GM12801 (cell line): ENCODE data around the gene MTA3.

Experiments used
- TF ChIP-seq, protein P1 (sequence below): IDR thresholded peaks from one replicate; pipeline ENCODE4 v1.5.1; 2011; ENCODE audit warnings: control low read depth; ENCODE audit not compliant: insufficient read length; ENCODE audit errors: extremely low read depth

The MTA3 gene

DNA sequence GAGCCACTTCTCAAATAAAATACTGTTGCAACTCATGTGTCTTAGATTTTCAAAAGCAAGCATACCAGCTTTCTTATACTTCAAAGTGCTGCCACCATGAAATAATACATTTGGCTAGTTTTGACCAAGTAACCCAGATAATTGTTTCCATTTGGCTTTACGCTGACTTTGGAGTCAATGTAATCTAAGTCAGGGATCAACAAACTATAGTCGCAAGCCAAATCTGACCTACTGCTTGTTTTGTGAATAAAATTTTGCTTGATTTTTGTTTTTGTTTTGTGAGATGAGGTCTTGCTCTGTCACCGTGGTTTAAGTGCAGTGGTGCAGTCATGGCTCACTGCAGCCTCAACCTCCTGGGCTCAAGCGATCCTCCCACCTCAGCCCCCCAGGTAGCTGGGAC is 130.5 kb downstream of the MTA3 start:
- TF ChIP-seq, protein P1, sequence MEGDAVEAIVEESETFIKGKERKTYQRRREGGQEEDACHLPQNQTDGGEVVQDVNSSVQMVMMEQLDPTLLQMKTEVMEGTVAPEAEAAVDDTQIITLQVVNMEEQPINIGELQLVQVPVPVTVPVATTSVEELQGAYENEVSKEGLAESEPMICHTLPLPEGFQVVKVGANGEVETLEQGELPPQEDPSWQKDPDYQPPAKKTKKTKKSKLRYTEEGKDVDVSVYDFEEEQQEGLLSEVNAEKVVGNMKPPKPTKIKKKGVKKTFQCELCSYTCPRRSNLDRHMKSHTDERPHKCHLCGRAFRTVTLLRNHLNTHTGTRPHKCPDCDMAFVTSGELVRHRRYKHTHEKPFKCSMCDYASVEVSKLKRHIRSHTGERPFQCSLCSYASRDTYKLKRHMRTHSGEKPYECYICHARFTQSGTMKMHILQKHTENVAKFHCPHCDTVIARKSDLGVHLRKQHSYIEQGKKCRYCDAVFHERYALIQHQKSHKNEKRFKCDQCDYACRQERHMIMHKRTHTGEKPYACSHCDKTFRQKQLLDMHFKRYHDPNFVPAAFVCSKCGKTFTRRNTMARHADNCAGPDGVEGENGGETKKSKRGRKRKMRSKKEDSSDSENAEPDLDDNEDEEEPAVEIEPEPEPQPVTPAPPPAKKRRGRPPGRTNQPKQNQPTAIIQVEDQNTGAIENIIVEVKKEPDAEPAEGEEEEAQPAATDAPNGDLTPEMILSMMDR = no peak

DNA sequence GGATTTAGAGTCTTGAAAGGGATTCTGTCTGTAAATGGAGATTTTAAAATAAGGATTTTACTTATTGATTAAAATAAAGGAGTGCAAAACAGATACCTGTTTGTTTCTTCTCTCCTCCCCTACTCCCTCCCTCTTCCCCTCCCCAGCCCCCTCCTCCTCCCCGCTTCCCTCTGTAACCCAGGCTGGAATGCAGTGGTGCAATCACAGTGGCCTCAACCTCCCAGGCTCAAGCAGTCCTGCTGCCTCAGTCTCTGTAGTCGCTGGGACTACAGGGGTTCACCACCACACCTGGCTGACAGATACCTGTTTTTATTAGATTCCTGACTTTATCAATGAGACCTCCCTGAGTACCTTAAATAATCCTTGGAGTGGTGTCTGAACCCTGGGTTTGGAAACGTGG is 138.4 kb downstream of the MTA3 start:
- TF ChIP-seq, protein P1 = no peak

DNA sequence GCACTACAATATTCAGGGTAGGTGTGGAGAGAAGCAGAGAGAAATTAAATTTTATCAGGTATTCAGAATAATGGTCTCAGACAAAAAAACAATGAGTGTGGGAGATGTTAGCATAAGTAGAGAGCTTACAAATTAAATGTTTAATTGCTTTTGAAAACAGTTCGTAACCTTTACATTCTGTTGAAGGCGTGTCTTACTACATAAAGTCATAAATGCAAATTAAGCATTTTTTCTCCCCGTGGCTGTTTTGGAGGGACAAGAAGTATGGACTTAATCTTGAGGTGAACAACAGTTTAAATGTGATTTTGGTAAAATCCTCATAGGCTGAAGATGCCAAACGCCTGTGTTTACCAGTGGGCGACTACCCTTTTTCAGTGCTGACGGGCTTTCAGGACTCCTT is 139.7 kb downstream of the MTA3 start:
- TF ChIP-seq, protein P1 = no peak

DNA sequence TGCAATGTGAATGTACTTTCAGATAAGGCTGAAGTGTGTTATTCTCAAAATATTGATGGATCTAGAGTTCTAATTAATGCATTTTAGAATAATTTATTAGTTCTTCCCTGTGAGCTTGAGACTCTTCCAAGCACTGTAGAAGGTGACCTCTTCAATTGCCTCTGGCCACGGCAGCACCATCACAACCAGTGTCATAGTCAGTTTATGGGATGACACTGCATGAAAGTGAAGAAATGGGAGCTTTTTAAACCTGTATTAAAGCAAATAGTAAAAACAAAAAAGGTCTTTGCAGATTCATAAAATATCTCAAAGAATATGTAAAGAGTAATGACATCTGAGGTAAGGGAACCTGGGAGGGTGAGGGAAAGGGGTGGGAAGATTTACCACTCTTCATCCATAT is 143.5 kb downstream of the MTA3 start:
- TF ChIP-seq, protein P1 = no peak

DNA sequence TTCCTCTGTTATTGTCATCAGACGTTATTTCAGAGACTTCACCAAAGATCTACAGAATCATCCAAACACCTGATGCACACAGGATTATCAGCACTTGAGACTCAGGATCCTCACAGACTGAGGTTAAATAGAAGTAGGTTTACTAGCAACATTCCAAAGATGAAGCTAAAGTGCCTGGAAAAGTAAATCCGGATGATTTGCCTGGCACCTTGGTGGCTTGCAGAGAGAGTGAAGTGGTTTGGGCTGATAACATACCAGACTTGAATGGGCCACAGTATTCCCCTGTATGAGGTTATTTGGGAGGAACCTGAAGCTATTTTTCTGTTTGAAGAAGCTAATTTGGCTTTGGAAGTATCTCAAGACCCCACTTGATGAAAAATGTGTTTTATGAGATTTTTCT is 144.5 kb downstream of the MTA3 start:
- TF ChIP-seq, protein P1 = no peak

DNA sequence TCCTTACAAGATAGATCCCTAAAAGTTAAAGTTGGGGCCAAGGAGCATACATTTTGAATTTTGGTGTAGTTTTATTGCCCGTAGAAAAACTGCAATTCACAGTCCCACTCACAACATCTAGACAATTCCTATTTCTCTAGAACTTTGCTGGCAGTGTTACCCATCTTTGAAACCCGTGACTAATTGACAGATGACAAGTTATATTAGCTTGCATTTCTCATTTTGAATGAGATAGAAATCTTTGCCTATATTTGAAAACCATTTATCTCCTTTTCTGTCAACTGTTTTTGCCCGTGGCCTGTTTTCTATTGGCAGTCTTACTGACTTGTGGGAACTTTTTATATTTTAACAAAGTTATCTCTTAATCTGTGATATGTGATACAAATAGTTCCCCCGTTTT is 145.5 kb downstream of the MTA3 start:
- TF ChIP-seq, protein P1 = no peak

DNA sequence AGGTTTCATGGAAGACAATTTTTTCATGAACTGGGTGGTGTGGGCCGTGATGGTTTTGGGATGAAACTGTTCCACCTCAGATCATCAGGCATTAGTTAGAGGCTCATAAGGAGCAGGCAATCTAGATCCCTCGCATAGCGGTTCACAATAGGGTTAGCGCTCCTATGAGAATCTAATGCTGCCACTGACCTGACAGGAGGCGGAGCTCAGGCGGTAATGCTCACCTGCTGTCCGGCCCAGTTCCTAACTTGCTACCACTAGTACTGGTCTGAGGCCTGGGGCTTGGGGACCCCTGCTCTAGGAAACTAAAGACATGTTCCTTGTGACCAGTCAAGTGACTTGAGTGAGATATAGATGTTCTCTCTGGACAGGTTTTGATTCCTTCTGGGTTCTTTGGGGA is 146.3 kb downstream of the MTA3 start:
- TF ChIP-seq, protein P1 = no peak

DNA sequence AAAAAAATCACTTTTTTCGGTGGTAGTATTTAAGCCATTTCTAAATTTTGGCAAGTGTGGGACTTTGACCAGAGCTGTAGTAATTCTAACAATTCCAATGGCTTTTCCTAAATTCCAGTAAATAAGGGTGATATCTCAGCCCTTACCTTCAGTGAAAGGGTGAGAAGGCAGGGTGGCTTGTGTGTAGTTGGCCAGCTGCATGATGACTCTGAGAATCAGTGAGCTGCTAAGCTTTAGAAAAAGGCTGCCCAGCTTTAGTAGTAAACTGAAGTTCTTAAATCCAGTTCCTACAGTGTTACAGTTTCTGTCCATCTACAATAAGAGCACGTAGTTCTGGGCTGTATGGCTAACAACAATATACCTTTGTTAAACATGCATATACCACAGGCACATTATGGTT is 153.5 kb downstream of the MTA3 start:
- TF ChIP-seq, protein P1 = no peak
